Stimulated activated CD4-positive, alpha-beta T cell treated with anti-CD3 and anti-CD28 coated beads, TNF-alpha, amount 100 ng/mL, for 48 hours (primary cell): ENCODE results near the gene DCAF7.

Source experiments
- DNase-seq, 3 donors: peaks; one replicate each; pipeline ENCODE4 v3.0.0-alpha.2; 2020; ENCODE audit warnings: low read depth in 3 of 3

Gene DCAF7

DNA sequence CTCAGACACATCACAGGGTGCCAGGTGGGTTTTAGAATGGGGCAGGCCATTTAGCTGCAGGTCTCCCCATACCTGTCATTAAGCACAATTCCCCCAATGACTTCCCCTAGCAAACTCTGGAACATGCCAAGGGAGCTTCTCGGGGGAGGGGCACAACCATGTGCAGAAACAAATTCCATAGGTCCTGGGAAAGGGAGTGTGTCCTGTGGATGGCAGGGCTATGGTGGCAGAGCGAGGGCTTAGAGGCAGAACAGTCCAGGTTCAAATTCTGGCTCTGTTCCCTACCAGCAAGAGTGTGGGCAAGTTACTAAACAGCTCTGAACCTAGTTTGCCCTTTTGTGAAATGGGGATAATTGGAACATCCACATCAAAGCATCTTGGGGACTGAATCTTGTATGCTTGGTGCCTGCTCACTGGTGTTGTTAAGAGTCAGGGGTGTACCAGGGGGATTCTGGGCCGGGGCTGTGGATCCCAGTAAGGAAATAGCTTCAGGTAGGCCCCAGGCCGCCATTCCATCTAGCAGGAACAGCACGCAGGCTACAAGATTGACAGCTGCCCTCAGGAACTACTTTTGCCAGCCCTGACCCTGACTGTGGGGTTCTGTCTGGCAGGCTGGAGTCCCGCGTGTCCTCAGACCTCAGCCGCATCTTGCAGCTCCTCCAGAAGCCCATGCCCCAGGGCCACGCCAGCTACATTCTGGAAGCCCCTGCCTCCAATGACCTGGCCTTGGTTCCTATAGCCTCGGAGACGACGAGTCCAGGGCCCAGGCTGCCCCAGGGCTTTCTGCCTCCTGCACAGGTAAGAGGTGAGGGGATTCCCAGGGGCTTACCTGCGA is 5.6 kb upstream of the DCAF7 start:
- DNase-seq = no peak

DNA sequence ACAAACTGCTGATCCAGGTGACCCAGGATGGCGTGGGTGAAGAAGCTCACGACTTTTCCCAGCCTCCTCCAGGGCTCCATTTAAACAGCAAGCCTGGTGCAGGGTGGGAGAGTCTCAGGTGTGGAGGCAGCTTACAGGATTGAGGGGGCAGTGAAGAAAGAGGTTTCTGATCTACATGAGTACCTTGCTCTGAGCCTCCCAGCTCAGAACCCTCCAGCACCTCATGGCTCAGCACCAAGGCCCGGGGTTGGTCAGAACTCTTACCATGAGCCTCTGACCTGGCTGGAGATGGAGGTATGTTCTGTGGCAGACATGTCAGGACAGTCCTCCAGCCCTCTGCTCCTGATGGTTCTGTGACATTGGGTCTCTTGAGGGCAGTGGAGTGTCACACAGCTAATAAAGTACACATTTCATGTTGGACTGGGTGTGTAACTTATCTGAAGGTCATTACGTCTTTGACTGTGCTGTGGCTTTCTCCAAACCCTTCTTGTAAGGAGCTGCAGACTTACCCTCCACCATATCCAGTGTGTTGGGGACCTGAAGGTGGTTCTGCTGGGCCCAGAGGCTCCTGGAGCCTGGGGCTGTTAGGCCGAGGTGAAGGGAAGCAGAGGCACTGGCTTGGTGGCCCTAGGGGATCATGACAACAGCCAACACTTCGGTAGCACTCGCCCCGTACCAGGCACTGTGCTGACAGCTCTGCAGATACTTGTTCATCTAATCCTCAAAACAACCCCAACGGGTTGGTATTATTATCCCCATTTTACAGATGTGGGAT is 3.8 kb upstream of the DCAF7 start:
- no peak for DNase-seq

DNA sequence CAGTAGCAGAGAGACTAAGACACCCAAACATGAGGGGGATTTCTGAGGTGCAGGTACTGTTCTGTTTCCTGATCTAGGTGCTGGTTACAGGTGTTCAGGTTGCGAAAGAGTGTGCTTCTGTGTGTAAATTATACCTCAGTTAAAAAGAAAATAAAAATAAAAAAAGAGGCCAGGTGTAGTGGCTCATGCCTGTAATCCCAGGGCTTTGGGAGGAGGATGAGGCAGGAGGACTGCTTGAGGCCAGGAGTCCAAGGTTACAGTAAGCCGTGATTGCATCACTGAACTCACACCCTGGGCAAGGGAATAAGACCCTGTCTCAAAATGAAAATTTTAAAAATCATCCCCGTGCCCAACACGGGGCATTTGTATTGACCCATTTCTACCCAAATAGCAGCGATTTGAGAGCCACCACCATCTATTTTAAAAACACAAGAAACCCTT is 3.2 kb upstream of the DCAF7 start:
- no peak for DNase-seq

DNA sequence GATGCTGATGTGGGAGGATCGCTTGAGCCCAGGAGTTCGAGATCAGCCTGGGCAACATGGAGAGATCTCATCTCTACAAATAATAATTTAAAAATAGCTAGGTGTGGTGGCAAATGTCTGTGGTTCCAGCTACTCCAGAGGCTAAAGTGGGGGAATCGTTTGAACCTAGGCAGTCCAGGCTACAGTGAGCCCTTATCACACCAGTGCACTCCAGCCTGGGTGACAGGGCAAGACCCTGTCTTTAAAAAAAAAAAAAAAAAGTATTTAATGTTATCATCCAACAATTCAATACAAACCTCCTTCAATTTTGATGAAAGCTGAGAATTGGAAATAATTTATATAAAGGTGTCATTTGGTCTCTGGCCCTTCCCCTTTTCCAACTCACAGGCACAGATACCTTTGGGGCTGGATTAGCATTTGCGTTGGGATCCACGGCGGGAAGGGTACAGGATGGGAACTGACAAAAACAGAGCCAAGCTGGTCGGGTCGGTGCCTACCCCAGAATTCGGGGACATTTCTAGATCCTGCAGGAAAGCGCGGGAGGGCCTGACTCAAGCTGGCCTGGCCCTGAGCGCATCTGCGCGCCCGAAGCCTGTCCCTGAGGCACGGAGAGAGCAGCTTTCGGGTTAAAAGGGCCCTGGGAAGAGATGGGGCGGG is 860 bp upstream of the DCAF7 start:
- no peak for DNase-seq

DNA sequence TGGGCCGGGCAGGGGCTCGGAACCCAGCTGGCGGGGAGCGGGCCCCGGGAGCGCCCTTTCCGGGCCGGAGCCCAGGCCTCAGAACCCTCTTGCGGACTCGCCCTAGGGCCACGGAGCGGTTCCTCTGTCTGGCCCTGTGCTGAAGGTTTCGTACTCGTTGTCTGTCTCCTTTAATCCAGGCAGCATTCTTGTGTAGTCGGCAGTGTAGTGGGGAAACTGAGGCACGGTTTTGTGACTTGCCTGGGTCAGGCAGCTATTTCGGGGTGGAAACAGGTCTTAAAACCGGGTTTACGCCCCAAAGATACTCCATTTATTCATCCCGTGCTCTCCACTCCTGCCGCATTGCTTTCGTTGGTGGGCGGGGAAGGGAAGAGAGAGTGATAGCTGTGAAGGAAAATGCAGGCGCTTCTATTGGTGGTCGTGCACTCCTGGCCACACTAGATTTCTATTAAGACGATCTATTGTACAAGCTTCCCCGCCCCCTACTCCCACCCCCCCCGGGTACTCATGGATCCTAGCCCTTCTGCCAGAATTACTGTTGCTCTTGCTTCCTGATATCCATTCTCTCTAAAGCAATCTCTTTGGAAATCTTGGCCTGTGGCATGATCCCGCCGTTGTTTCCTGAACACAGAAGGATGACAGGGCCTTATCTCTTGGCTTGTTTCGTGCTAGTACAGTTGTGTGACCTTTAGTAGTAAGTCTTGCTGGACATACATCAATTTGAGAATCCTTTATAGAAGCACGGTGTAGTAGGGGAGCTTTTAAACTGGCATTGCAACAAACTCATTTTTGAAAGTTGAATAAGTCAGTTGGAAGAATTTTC is 751 bp downstream of the DCAF7 start:
- DNase-seq = no peak

DNA sequence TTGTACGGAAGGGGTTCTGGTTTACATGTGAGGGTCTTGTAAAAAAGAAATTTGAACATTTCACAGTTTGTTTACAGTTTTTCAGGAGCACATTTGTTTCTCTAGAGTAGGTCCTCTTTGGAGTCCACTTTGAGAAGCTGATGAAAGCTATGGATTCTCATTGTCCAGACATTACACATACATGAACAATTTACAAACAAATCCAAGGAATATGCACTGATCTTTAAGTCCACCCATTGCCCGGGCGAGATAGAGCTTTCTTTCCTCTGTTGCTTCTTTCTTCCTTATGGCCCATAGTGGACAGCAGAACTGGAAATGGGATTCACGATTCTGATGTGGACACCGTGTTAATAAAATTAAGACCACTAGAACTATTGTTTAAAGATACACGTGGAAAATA is 1.9 kb downstream of the DCAF7 start:
- DNase-seq = no peak

DNA sequence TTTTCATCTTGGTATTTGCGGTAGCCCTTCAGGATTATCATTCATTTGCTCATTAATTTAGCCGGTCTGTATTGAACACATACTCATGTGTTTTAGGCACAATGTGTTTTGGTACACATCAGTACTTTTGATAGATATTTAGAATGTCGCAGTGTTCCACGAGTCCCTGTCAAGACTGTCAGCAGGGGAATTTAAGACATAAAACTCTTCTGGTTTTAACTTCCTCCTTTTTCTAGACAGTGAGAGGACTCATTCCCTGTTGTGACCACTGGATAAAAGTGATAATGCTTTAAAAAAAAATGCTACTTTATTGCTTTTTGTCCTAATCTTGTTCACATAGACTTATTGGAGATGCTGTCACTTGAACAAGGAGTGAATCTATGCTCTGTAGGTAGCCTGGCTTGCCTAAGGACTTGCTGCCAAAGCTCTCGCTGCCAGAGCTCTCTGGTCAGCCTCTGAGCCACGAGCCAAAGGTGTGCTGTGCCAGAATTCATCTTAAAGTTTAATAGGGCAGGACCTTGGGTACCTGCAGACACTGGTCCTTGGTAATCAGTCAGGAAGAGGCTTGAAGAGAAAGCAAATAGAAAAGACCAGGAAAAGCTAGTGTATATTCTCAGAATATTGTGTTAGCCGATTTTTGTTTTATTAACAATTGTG is 5.4 kb downstream of the DCAF7 start:
- DNase-seq = no peak

DNA sequence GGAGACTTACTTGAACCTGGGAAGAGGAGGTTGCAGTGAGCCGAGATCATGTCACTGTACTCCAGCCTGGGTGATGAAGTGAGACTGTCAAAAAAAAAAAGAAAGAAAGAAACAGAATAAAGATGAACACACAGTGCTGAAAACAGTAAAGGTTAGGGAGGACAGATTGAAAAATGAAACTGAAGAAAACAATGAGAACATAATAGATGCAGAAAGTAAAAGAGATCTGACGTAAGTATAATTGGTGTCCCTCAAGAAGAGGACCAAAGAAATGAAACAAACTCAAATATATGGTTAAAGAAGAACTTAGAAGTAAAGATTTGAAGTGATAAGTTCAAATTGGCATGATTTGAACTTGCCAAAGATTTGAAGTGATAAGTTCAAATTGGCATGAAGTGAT is 7.1 kb downstream of the DCAF7 start:
- DNase-seq = no peak

DNA sequence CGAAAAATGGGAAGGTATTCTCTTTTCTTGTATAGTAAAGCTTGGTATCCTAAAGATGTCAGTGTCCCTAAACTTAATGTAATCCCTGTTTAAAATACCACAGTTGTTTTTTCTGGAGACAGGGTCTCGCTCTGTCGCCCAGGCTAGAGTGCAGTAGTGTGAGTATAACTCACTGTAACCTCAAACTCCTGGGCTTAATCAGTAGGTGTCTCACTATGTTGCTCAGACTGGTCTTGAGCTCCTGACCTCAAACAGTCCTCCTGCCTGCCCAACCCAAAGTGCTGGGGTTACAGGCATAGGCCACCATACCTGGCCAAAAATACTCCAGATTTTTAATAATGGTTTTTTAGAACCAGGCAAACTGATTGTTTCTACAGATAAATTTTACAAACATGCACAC is 8.2 kb downstream of the DCAF7 start:
- DNase-seq = no peak

DNA sequence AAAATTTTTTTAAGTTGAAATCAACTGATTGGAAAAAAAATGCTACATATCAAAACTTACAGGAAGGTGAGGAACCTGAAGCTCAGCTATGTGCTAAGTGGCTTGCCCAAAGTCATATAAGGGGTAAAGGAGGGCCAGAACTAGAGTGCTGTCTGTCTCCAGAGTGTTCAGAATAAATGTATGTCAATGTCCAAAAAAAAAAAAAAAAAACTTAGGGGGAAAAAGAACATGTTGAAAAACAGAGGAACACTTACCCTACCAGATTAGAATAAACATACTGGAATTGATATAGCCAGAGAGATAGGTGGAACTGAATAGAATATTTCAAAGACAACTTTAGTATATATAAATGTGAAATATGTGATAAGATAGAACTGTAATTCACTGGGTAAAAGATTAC is 11.5 kb downstream of the DCAF7 start:
- DNase-seq = no peak

DNA sequence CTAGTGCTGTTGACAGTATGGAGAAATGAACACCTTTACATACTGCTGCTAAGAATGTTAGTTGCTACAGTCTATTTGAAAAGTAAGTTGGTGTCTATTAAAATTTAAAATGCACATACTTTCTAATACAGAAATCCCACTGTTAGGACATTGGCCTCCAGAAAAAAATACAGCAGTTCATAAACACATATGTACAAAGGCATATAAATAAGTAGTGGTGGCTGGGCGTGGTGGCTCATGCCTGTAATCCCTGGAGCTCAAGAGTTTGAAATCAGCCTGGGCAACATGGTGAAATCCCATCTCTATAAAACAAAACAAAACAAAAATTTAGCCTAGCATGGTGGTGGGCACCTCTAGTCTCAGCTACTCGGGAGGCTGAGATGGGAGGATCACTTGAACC is 13.1 kb downstream of the DCAF7 start:
- DNase-seq = no peak

DNA sequence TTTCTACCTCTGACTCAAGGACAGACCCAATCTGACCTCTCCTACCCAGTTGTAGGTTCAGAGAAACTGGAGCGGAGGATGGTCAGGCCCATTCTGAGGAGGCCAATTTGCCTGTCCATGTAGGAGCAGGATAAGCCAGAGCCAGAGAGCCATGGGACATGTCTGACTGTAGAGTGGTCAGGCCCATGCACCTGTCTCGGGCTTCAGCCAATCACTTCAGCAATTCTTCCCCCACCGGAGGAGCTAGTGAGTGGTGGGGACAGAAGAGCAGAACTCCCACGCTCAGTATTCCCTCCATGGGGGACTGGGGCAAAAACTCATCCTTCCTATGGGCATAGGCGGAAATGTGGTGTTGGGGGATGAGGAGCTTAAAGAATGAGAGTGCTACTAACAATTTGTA is 14.3 kb downstream of the DCAF7 start:
- DNase-seq = no peak

DNA sequence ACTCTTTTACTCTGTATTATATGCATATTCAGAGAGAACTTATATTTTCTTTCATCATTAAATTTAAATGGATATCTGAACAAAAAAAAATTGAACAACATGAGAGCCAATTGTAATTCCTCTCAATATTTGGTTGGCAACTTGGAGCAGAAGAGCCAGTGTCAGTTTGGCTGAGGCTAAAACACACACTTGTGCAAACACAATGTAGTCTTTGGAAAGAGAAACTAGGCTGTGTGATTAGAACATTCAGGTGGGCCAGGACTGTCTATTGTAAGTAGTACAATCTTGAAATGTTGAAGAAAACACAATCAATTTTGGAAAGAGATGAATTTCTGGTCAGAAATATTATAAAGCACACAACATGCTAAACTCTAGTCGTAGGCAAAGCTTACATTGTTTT is 17.0 kb downstream of the DCAF7 start:
- no peak for DNase-seq

DNA sequence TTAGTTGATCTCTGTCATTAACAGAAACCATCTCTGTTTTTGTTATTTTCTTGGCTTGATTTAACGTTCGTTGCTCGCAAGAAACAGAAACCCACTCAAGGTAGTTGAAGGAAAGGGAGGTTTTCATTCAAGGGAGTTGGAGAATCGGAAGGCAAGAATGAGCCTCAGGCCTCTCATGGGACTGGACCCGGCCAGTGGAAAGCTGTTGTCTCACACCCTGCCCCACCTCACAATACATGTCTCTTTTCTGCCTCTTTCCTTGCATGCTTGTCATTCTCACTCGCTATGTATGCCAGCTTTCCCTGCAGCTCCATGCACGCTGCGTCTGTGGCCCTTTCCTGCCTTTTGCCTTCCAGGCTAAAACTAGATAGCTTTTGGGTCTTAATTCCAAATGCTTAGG is 18.3 kb downstream of the DCAF7 start:
- no peak for DNase-seq

DNA sequence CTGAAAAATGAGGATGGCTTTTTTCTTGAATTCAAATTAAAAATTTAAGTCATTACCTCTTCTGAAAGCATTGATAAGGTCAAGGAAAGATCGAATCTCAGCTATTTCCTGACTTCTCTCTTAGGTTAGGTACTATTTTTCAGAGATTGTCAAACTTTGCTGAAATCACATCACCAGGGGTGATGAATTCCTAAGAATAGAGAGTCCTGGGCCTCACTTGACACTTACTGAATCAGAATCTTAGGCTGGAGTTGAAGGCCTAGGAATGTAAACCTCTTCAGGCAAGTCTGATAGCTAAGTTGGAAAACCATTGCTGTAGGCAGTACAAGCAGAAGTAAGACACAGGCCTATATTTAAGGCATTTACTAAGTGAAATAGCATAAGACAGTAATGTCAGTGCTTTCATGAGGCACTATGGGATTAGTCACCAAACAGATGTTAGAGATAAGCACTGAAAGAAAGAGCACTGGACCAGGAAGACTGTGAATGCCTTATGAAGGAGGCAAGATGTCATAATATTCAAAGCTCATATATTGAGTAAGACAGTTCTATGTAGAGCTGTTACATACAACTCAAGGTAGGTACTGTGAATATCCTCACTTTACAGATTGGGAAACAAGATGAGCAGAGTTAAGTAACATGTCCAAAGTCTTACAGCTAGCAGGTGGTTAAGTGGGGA is 21.5 kb downstream of the DCAF7 start:
- no peak for DNase-seq

DNA sequence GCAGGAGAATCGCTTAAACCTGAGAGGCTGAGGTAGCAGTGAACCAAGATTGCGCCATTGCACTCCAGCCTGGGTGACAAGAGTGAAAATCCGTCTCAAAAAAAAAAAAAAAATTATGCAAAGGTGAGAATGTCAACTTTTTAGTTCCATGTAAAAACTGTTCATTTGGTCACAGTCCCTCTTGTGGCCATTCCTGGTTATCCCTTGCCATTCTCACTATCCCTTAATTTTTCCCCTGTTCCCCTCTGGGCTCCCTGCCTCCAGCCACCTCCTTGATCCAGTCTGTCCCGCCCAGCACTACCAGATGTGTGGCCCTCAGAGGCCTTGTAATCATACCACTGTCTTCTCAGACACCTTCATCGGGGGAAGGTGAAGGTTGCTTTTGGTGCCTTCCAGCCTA is 23.4 kb downstream of the DCAF7 start:
- no peak for DNase-seq

DNA sequence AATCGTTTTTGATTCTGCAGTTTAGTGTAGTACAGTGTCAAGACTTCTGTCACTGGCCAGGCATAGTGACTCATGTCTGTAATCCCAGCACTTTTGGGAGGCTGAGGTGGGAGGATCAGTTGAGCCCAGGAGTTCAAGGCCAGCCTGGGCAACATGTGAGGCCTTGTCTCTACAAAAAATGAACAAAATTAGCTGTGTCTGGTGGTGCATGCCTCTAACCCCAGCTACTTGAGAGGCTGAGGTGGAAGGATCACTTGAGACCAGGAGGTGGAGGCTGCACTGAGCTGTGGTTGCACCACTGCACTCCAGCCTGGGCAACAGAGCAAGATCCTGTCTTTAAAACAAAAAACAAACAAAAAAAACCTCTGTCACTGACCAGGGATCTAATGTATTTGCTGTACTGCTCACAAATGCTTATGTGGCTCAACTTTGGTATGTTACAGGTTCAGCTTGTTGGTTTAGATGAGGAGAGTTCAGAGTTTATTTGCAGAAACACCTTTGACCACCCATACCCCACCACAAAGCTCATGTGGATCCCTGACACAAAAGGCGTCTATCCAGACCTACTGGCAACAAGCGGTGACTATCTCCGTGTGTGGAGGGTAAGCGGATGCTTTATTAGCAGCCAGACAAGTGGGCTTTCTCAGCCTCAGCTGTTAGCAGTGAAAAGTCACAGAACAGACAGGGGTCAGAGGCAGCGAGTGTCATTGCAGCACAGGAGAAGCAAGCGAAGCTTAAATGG is 27.9 kb downstream of the DCAF7 start:
- DNase-seq = no peak

DNA sequence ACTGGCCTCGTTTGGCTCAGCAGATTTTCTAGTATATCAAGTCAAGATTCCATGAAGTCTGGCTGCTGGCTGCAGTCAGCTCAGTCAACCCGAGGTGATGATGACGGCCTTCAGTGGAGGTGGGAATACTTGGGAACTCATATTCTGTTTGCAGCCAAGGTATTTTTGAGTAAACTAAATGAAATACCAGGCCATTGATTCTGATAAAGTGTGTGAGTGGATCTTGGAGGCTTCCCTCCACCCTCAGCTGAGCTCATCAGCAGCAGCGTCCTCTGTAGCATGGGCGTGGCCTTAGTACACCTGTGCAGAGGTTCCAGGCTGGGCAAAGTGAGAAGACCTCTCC is 28.5 kb downstream of the DCAF7 start:
- DNase-seq = no peak

DNA sequence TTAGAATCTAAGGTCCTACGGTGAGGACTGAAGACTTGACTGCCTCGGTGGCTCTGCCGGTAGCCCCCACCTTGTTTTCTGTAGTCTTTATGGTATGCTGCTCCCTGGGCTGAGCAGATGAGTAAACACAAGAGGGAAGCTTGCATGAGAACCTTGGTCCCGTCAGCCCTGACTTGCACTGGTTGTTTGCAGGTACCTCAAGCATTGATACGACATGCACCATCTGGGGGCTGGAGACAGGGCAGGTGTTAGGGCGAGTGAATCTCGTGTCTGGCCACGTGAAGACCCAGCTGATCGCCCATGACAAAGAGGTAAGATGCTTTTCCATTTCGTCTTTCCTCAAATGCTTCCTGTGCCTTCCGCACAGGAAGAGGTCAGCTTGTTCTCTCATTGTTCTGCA is 29.4 kb downstream of the DCAF7 start:
- no peak for DNase-seq

DNA sequence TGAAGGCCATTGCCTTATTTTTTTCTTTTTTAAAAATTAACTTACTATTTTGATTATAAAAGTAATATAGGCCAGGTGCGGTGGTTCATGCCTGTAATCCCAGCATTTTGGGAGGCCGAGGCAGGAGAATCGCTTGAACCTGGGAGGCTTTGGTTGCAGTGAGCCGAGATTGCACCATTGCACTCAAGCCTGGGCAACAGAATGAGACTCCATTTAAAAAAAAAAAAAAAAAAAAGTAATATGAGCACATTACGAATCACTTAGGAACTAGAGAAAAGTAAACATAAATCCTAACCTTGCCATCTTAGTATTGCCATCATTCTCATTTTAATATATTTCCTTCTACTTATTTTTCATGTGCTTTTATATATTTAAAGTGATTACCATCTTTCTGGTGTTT is 37.5 kb downstream of the DCAF7 start:
- DNase-seq = no peak
